ENCODE data around the gene ZNF782. TPM values are rescaled to one million over a fixed set of nuclear protein-coding genes. Genes with fewer than 3 reads are reported as not detected.
A peak's percentile ranks its signal among the peaks of the same experiment; 100 is the strongest.

ZNF782 gene
- total RNA-seq, 5 donors from 2014 or later (not counting 1 experiment from before 2014, with no cell fraction given) = 8.8 to 16.2 (median 9.5) TPM

GRCh38 chr9:96856363-96857286 is 2.3 kb upstream of the ZNF782 start:
- ChIA-PET POLR2A (interaction anchor here in 1 of 2 donors (0.6 kb wide), 1 partner anchor 530 kb away, joined by 3 read pairs; no protein-coding TSS in a partner anchor), CTCF (interaction anchor here (0.5 to 3.5 kb wide), 28 partner anchors 9 to 777 kb away, joined by 3 to 22 read pairs (median 4); partner anchors contain the start of genes NCBP1 (in 1 of the 2) and TSTD2 (in 1 of the 2))
- DNase-seq = peak; percentile 41 to 81 (median 67)
- no peak overlapping the region for H3K4me3 Mint-ChIP-seq
- H3K27ac Mint-ChIP-seq = no peak overlapping the region
- Histone ChIP-seq H3K27ac (ENCODE audit: low read length) (no peak overlapping the region), H3K4me1 (ENCODE audit: control insufficient read depth in 1 of 2, extremely low read depth in 1 of 2, insufficient read depth in 2 of 2, low read length in 2 of 2) (peaks cover 12 to 20% of the 10 kb centered on the region in 2 experiments), H3K36me3 (ENCODE audit: control insufficient read depth in 2 of 2, extremely low read depth in 1 of 2, insufficient read depth in 1 of 2, low read length in 1 of 2) (no peaks in the 10 kb centered on the region), H3K4me3 (ENCODE audit: control insufficient read depth in 1 of 2, extremely low read depth in 1 of 2, low read length in 1 of 2) (no peak overlapping the region), H3K27me3 (replicated peaks in 1 of 2; ENCODE audit: control insufficient read depth in 2 of 2, extremely low read depth in 1 of 2, insufficient read depth in 2 of 2, low read length in 1 of 2) (no peaks in the 10 kb centered on the region), H3K9me3 (no peaks in the 10 kb centered on the region)
- no peaks in the 10 kb centered on the region for H3K27me3 Mint-ChIP-seq
- peaks cover 3% of the 10 kb centered on the region for H3K36me3 Mint-ChIP-seq
- peaks cover 31 to 35% (median 32%) of the 10 kb centered on the region in 3 donors for H3K4me1 Mint-ChIP-seq
- WGBS (ENCODE audit: insufficient coverage) = 63% methylated on average over 2 of the region's 6 CpGs
- peak; percentile 63 to 74 (median 69) for ATAC-seq (replicated peaks in 1 of 4)
- no peaks in the 10 kb centered on the region for H3K9me3 Mint-ChIP-seq

GRCh38 chr9:96854651-96855273 is 448 bp upstream of the ZNF782 start:
- H3K9me3 Mint-ChIP-seq = no peaks in the 10 kb centered on the region
- H3K27ac ChIP-seq (ENCODE audit: low read length) = no peak overlapping the region
- 0% methylated on average over 1 of the region's 16 CpGs for WGBS (ENCODE audit: insufficient coverage)
- peak overlapping the region; percentile 98 to 100 (median 100) for H3K4me3 Mint-ChIP-seq
- H3K27ac Mint-ChIP-seq = peak overlapping the region; percentile 97 to 99
- H3K36me3 ChIP-seq (ENCODE audit: control insufficient read depth in 2 of 2, extremely low read depth in 1 of 2, insufficient read depth in 1 of 2, low read length in 1 of 2) = no peaks in the 10 kb centered on the region
- POLR2A ChIA-PET = interaction anchor here (0.6 to 1.5 kb wide), 5 partner anchors 10 to 779 kb away, joined by 3 to 7 read pairs (median 4); partner anchors contain the start of genes NCBP1 (in 2 of the 2) and TSTD2 (in 2 of the 2)
- CTCF ChIA-PET = interaction anchor here (0.6 to 1.8 kb wide), 12 partner anchors 20 to 761 kb away, joined by 3 to 6 read pairs (median 4); partner anchors contain the start of gene TDRD7 (in 1 of the 2)
- peaks cover 41 to 46% (median 43%) of the 10 kb centered on the region in 3 donors for H3K4me1 Mint-ChIP-seq
- H3K4me1 ChIP-seq (ENCODE audit: control insufficient read depth in 1 of 2, extremely low read depth in 1 of 2, insufficient read depth in 2 of 2, low read length in 2 of 2) = peaks cover 14 to 20% of the 10 kb centered on the region in 2 experiments
- ATAC-seq (replicated peaks in 1 of 4) (no peak), DNase-seq (no peak)
- no peaks in the 10 kb centered on the region for H3K27me3 Mint-ChIP-seq
- no peaks in the 10 kb centered on the region for H3K27me3 ChIP-seq (replicated peaks in 1 of 2; ENCODE audit: control insufficient read depth in 2 of 2, extremely low read depth in 1 of 2, insufficient read depth in 2 of 2, low read length in 1 of 2)
- H3K36me3 Mint-ChIP-seq = peaks cover 6% of the 10 kb centered on the region
- H3K4me3 ChIP-seq (ENCODE audit: control insufficient read depth in 1 of 2, extremely low read depth in 1 of 2, low read length in 1 of 2) = peak overlapping the region; percentile 75 to 88
- H3K9me3 ChIP-seq = no peaks in the 10 kb centered on the region

GRCh38 chr9:96852676-96853075 is 1.6 kb downstream of the ZNF782 start:
- ATAC-seq (replicated peaks in 1 of 4) = no peak
- Histone ChIP-seq H3K4me3 (ENCODE audit: control insufficient read depth in 1 of 2, extremely low read depth in 1 of 2, low read length in 1 of 2) (no peak overlapping the region), H3K36me3 (ENCODE audit: control insufficient read depth in 2 of 2, extremely low read depth in 1 of 2, insufficient read depth in 1 of 2, low read length in 1 of 2) (no peaks in the 10 kb centered on the region), H3K9me3 (no peaks in the 10 kb centered on the region), H3K27me3 (replicated peaks in 1 of 2; ENCODE audit: control insufficient read depth in 2 of 2, extremely low read depth in 1 of 2, insufficient read depth in 2 of 2, low read length in 1 of 2) (no peaks in the 10 kb centered on the region), H3K27ac (ENCODE audit: low read length) (no peak overlapping the region), H3K4me1 (ENCODE audit: control insufficient read depth in 1 of 2, extremely low read depth in 1 of 2, insufficient read depth in 2 of 2, low read length in 2 of 2) (peaks cover 14 to 20% of the 10 kb centered on the region in 2 experiments)
- CTCF ChIA-PET = no interaction called here
- H3K9me3 Mint-ChIP-seq = no peaks in the 10 kb centered on the region
- H3K27ac Mint-ChIP-seq = peak overlapping the region in 1 of 2 donors; percentile 61
- peaks cover 24% of the 10 kb centered on the region for H3K36me3 Mint-ChIP-seq
- peaks cover 60 to 66% (median 63%) of the 10 kb centered on the region in 3 donors for H3K4me1 Mint-ChIP-seq
- H3K27me3 Mint-ChIP-seq = no peaks in the 10 kb centered on the region
- peak overlapping the region; percentile 98 to 100 (median 100) for H3K4me3 Mint-ChIP-seq
- DNase-seq = no peak
- POLR2A ChIA-PET = no interaction called here
- WGBS (ENCODE audit: insufficient coverage) = no CpG with 5 or more reads among the region's 4 CpGs

- no CpG with 5 or more reads among the region's 2 CpGs for WGBS (ENCODE audit: insufficient coverage)
- POLR2A ChIA-PET = no interaction called here
- H3K4me1 Mint-ChIP-seq = peaks cover 34 to 51% (median 35%) of the 10 kb centered on the region in 3 donors
- Histone ChIP-seq H3K9me3 (peaks cover 4% of the 10 kb centered on the region), H3K4me1 (ENCODE audit: control insufficient read depth in 1 of 2, extremely low read depth in 1 of 2, insufficient read depth in 2 of 2, low read length in 2 of 2) (no peaks in the 10 kb centered on the region), H3K27ac (ENCODE audit: low read length) (no peak overlapping the region), H3K27me3 (replicated peaks in 1 of 2; ENCODE audit: control insufficient read depth in 2 of 2, extremely low read depth in 1 of 2, insufficient read depth in 2 of 2, low read length in 1 of 2) (no peaks in the 10 kb centered on the region), H3K36me3 (ENCODE audit: control insufficient read depth in 2 of 2, extremely low read depth in 1 of 2, insufficient read depth in 1 of 2, low read length in 1 of 2) (peaks cover 0 to 10% of the 10 kb centered on the region in 2 donors), H3K4me3 (ENCODE audit: control insufficient read depth in 1 of 2, extremely low read depth in 1 of 2, low read length in 1 of 2) (no peak overlapping the region)
- no peak for DNase-seq
- H3K9me3 Mint-ChIP-seq = peaks cover 4 to 16% (median 9%) of the 10 kb centered on the region in 3 donors
- CTCF ChIA-PET = no interaction called here
- no peak for ATAC-seq (replicated peaks in 1 of 4)
- no peak overlapping the region for H3K4me3 Mint-ChIP-seq
- no peaks in the 10 kb centered on the region for H3K27me3 Mint-ChIP-seq
- H3K27ac Mint-ChIP-seq = no peak overlapping the region
- peaks cover 84% of the 10 kb centered on the region for H3K36me3 Mint-ChIP-seq
These were observed 10.3 kb downstream of the ZNF782 start for GRCh38 chr9:96844040-96844439.

- ATAC-seq (replicated peaks in 1 of 4) (no peak), DNase-seq (no peak)
- H3K9me3 ChIP-seq = peaks cover 50% of the 10 kb centered on the region
- peaks cover 76% of the 10 kb centered on the region for H3K36me3 Mint-ChIP-seq
- no CpG with 5 or more reads among the region's 6 CpGs for WGBS (ENCODE audit: insufficient coverage)
- peak overlapping the region in 1 of 2 donors; percentile 27 for H3K4me3 ChIP-seq (ENCODE audit: control insufficient read depth in 1 of 2, extremely low read depth in 1 of 2, low read length in 1 of 2)
- H3K27me3 Mint-ChIP-seq = no peaks in the 10 kb centered on the region
- no peaks in the 10 kb centered on the region for H3K4me1 ChIP-seq (ENCODE audit: control insufficient read depth in 1 of 2, extremely low read depth in 1 of 2, insufficient read depth in 2 of 2, low read length in 2 of 2)
- peaks cover 16 to 76% (median 66%) of the 10 kb centered on the region in 3 donors for H3K9me3 Mint-ChIP-seq
- no peaks in the 10 kb centered on the region for H3K4me1 Mint-ChIP-seq
- CTCF ChIA-PET = no interaction called here
- no peak overlapping the region for H3K27ac Mint-ChIP-seq
- POLR2A ChIA-PET = no interaction called here
- H3K27me3 ChIP-seq (replicated peaks in 1 of 2; ENCODE audit: control insufficient read depth in 2 of 2, extremely low read depth in 1 of 2, insufficient read depth in 2 of 2, low read length in 1 of 2) = no peaks in the 10 kb centered on the region
- H3K4me3 Mint-ChIP-seq = no peak overlapping the region
- no peak overlapping the region for H3K27ac ChIP-seq (ENCODE audit: low read length)
- peaks cover 0 to 27% of the 10 kb centered on the region in 2 donors for H3K36me3 ChIP-seq (ENCODE audit: control insufficient read depth in 2 of 2, extremely low read depth in 1 of 2, insufficient read depth in 1 of 2, low read length in 1 of 2)
These were observed 35.8 kb downstream of the ZNF782 start for GRCh38 chr9:96818533-96818932.

- Mint-ChIP-seq H3K27ac (no peak overlapping the region), H3K27me3 (no peaks in the 10 kb centered on the region), H3K4me1 (no peaks in the 10 kb centered on the region), H3K36me3 (peaks cover 74% of the 10 kb centered on the region), H3K9me3 (peaks cover 16 to 79% (median 68%) of the 10 kb centered on the region in 3 donors), H3K4me3 (no peak overlapping the region)
- ATAC-seq (replicated peaks in 1 of 4) = no peak
- H3K9me3 ChIP-seq = peaks cover 47% of the 10 kb centered on the region
- H3K4me1 ChIP-seq (ENCODE audit: control insufficient read depth in 1 of 2, extremely low read depth in 1 of 2, insufficient read depth in 2 of 2, low read length in 2 of 2) = no peaks in the 10 kb centered on the region
- H3K4me3 ChIP-seq (ENCODE audit: control insufficient read depth in 1 of 2, extremely low read depth in 1 of 2, low read length in 1 of 2) = no peak overlapping the region
- WGBS (ENCODE audit: insufficient coverage) = no CpG with 5 or more reads among the region's 2 CpGs
- no peaks in the 10 kb centered on the region for H3K27me3 ChIP-seq (replicated peaks in 1 of 2; ENCODE audit: control insufficient read depth in 2 of 2, extremely low read depth in 1 of 2, insufficient read depth in 2 of 2, low read length in 1 of 2)
- CTCF ChIA-PET = no interaction called here
- H3K36me3 ChIP-seq (ENCODE audit: control insufficient read depth in 2 of 2, extremely low read depth in 1 of 2, insufficient read depth in 1 of 2, low read length in 1 of 2) = peaks cover 0 to 23% of the 10 kb centered on the region in 2 donors
- POLR2A ChIA-PET = no interaction called here
- no peak for DNase-seq
- no peak overlapping the region for H3K27ac ChIP-seq (ENCODE audit: low read length)
These were observed 36.3 kb downstream of the ZNF782 start for GRCh38 chr9:96817973-96818372.

All from T-cell (primary cell).